WERI-Rb-1 (cell line): ENCODE results near the gene ASTL.
A peak's percentile ranks its signal among the peaks of the same experiment; 100 is the strongest.

Experiments used
- DNase-seq: peaks from one replicate; pipeline ENCODE4 v3.0.0-alpha.2; 2020
- H3K27ac ChIP-seq: fragments of 250-450 bp; sonication (Bioruptor Pico); 2 replicates; pipeline ENCODE4 v1.5.1; 2020; ENCODE audit warnings: mild to moderate bottlenecking, moderate library complexity
- H3K27me3 ChIP-seq: fragments of 250-450 bp; sonication (Bioruptor Pico); 2 replicates; pipeline ENCODE4 v1.5.1; 2021; ENCODE audit warnings: mild to moderate bottlenecking, low read depth, moderate library complexity; ENCODE audit not compliant: insufficient read depth, severe bottlenecking
- H3K36me3 ChIP-seq: fragments of 250-450 bp; sonication (Bioruptor Pico); 2 replicates; pipeline ENCODE4 v1.5.1; 2020; ENCODE audit warnings: mild to moderate bottlenecking, moderate library complexity
- H3K4me3 ChIP-seq: 2 replicates; pipeline ENCODE4 v1.5.1; 2011; ENCODE audit warnings: low read depth, mild to moderate bottlenecking, control low read depth, low read length
- H3K9me3 ChIP-seq: fragments of 250-450 bp; sonication (Bioruptor Pico); 2 replicates; pipeline ENCODE4 v1.5.1; 2021; ENCODE audit warnings: mild to moderate bottlenecking, moderate library complexity; ENCODE audit not compliant: severe bottlenecking
- TF ChIP-seq, protein P1 (sequence below): IDR thresholded peaks from 2 replicates; pipeline ENCODE4 v1.5.1; 2011; ENCODE audit warnings: low read depth, mild to moderate bottlenecking, control low read depth, inconsistent platforms, low read length

ASTL gene

DNA sequence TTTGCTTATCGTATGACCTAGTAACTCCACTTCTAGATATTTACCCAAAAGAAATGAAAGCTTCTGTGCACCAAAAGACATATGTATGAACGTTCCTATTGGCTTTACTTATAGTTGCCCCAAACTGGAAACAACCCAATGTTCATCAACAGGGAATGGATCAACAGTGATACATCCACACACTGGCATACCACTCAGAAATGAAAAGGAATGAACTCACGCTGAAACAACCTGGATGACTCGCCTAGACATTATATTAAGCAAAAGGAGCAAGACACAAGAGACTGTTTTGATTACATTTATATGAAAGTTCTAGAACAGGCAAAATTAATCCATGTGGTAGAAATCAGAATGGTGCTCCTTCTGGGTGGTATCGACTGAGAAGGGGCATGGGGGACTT, 40.9 kb downstream of the ASTL start:
- Histone ChIP-seq H3K27ac (no peak overlapping the region), H3K27me3 (no peaks in the 10 kb centered on the region), H3K36me3 (no peaks in the 10 kb centered on the region), H3K9me3 (peaks cover 6% of the 10 kb centered on the region), H3K4me3 (no peak overlapping the region)
- TF ChIP-seq, protein P1, sequence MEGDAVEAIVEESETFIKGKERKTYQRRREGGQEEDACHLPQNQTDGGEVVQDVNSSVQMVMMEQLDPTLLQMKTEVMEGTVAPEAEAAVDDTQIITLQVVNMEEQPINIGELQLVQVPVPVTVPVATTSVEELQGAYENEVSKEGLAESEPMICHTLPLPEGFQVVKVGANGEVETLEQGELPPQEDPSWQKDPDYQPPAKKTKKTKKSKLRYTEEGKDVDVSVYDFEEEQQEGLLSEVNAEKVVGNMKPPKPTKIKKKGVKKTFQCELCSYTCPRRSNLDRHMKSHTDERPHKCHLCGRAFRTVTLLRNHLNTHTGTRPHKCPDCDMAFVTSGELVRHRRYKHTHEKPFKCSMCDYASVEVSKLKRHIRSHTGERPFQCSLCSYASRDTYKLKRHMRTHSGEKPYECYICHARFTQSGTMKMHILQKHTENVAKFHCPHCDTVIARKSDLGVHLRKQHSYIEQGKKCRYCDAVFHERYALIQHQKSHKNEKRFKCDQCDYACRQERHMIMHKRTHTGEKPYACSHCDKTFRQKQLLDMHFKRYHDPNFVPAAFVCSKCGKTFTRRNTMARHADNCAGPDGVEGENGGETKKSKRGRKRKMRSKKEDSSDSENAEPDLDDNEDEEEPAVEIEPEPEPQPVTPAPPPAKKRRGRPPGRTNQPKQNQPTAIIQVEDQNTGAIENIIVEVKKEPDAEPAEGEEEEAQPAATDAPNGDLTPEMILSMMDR, result no peak
- no peak for DNase-seq

DNA sequence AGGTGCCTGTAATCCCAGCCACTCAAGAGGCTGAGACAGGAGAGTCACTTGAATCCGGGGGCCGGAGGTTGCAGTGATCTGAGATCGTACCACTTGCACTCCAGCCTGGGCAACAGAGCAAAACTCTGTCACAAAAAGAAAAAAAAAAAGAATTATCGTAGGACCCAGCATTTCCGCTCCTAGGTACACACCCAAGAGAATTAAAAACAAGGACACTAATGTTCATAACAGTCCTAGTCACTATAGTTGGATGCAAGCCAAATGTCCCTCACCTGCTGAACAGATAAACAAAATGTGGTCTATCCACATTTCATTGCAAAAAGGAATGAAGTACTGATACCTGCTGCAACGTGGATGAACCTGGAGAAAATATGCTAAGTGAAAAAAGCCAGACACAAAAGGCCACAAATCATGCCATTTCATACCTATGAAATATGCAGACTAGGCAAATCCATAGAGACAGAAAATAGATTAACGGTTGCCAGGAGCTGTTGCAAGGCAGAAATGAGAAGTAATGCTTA, 43.1 kb downstream of the ASTL start:
- Histone ChIP-seq H3K36me3 (no peaks in the 10 kb centered on the region), H3K4me3 (no peak overlapping the region), H3K9me3 (peaks cover 12% of the 10 kb centered on the region), H3K27ac (no peak overlapping the region), H3K27me3 (no peaks in the 10 kb centered on the region)
- no peak for DNase-seq
- TF ChIP-seq, protein P1, result no peak

DNA sequence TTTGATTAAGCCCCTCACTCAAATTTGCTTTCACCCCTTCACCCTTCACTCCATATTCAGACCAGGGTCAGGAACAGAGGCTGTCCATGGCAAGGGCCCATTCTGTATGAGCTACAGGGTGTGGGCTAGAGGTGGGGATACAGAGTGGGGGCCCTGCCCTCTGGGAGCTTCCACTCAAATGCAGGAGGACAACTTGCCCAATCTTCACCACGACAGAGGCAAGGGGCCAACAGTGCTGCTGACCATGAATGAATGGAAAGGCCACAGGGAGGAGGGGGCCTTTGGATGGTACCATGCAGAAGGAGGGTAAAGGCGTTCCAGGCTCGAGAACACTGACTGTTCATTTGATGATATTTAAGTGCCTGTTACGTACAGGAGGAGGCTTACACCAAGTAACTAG, 44.8 kb downstream of the ASTL start:
- Histone ChIP-seq H3K36me3 (no peaks in the 10 kb centered on the region), H3K27ac (no peak overlapping the region), H3K9me3 (peaks cover 12% of the 10 kb centered on the region), H3K27me3 (no peaks in the 10 kb centered on the region), H3K4me3 (no peak overlapping the region)
- TF ChIP-seq, protein P1, result no peak
- DNase-seq, result no peak

DNA sequence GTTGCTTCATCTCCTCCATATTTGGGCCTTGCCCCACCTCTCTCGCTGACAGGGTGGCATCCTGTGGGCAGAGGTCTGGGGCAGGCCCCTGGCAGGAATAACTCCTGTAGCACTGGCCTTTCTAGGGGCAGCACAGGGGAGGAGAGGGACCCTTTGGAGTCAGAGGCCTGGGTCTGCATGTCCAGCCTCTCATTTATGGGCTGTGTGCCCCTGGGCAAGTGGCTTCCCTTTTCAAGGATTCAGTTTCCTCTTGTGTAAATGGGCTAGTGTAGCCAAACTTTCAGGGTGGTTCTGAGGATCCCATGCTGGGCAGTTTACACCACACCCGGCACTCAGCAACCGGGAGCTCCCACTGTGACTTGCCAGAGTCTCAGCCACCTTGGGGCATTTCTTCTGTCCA, 45.4 kb downstream of the ASTL start:
- Histone ChIP-seq H3K9me3 (peaks cover 12% of the 10 kb centered on the region), H3K4me3 (no peak overlapping the region)
- TF ChIP-seq, protein P1, result no peak

DNA sequence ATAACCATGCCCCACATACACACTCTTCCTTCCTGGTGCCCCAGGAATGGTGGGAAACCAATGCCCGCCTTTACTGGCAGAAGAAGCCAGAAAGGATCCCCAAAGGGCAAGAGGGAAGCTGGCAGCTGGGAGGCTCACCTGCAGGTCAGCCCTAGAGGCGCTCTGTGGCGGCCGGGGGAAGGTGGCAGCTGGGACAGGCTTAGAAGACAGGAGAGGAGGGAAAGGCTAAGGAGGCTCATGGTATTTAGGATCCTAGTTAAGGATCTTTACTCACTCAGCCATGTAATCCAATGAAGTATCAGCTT, 45.8 kb downstream of the ASTL start:
- no peak overlapping the region for H3K4me3 ChIP-seq
- no peaks in the 10 kb centered on the region for H3K27me3 ChIP-seq
- TF ChIP-seq, protein P1, result no peak
- H3K27ac ChIP-seq, result no peak overlapping the region
- DNase-seq, result peak; percentile 79
- H3K9me3 ChIP-seq, result peaks cover 12% of the 10 kb centered on the region
- no peaks in the 10 kb centered on the region for H3K36me3 ChIP-seq

More for the DNA sequence above, 45.4 kb downstream of the ASTL start:
- Histone ChIP-seq H3K36me3 (no peaks in the 10 kb centered on the region), H3K27ac (no peak overlapping the region), H3K27me3 (no peaks in the 10 kb centered on the region)
- no peak for DNase-seq

DNA sequence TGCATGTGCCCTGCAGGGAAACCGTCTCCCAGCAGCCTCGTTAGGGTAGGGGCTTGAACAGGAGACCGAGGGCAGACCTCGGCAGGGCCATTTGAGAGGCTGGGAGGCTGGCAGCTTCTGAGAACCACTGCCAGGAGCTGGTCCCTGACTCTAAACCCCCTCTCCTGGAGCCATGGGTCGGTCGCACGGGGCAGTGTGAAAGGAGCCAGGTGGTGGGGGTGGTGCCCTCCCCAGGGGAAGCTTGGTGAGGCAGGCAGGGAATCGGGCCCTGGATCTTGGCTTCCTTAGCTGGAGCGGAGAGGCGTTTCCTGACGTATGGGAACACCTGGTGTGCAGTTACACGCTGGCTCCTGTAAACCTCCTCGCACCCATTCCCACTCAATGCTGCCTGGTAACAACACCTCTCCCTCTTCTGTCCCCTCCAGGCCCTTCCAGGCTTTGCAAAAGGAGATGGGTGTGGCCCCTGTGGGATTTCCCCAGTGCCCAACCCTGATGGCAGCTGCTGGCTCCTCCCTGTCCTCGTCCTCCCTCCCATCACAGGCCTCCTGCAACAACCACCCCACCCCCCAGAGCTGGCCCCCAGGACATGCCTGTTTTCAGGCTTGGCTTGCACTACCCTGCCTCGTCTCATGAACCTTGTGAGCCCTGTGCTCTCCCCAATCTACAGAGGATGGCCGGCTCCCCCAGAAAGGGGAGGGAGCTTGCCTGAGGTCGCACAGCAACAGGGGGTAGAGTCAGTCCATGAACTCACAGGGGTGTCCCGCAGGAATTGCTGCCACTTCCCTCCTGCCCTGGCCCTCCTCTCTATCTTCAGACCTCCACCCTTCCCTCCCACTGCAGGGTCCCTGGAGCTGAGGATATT, 46.4 kb downstream of the ASTL start:
- TF ChIP-seq, protein P1, result no peak
- peaks cover 12% of the 10 kb centered on the region for H3K9me3 ChIP-seq
- no peak for DNase-seq

More for the DNA sequence above, 46.4 kb downstream of the ASTL start:
- H3K27ac ChIP-seq, result no peak overlapping the region
- H3K27me3 ChIP-seq, result no peaks in the 10 kb centered on the region
- H3K36me3 ChIP-seq, result no peaks in the 10 kb centered on the region
- H3K4me3 ChIP-seq, result no peak overlapping the region
